ENCODE data around the gene MYO5A.

DNA sequence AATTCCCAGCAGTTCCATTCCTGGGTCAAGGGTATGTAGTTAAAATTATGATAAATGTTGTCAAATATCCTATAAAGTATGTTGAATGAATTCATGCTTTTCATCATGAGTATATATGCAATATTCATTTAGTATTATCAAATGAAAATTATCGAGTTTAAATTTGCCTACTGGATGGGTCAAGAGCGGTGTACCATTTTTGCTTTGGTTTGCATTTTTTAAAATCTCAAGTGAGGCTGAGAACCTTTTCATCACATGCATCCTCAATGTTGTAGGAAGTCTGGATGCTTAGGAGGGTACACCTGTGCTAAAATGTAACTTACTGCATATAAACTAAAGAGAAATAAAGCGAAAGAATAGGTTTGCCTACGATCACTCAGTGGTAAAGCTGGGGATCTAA, 137.6 kb downstream of the MYO5A start:
- TF ChIP-seq, protein P1, sequence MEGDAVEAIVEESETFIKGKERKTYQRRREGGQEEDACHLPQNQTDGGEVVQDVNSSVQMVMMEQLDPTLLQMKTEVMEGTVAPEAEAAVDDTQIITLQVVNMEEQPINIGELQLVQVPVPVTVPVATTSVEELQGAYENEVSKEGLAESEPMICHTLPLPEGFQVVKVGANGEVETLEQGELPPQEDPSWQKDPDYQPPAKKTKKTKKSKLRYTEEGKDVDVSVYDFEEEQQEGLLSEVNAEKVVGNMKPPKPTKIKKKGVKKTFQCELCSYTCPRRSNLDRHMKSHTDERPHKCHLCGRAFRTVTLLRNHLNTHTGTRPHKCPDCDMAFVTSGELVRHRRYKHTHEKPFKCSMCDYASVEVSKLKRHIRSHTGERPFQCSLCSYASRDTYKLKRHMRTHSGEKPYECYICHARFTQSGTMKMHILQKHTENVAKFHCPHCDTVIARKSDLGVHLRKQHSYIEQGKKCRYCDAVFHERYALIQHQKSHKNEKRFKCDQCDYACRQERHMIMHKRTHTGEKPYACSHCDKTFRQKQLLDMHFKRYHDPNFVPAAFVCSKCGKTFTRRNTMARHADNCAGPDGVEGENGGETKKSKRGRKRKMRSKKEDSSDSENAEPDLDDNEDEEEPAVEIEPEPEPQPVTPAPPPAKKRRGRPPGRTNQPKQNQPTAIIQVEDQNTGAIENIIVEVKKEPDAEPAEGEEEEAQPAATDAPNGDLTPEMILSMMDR (IDR thresholded peaks at IDR 0.05): no peak
- no peak for TF ChIP-seq POLR2A (IDR thresholded peaks at IDR 0.05)

Measured in Peyer's patch (tissue), 4 donors.